GM18861 (cell line): Measurements from ENCODE around the gene BIN1.
A peak's percentile ranks its signal among the peaks of the same experiment; 100 is the strongest.

Experiments
- ATAC-seq: cut with Tn5 transposase; IDR thresholded peaks from one replicate; pipeline ENCODE4 v1.9.1; 2021; ENCODE audit not compliant: unreplicated experiment

BIN1 gene

DNA sequence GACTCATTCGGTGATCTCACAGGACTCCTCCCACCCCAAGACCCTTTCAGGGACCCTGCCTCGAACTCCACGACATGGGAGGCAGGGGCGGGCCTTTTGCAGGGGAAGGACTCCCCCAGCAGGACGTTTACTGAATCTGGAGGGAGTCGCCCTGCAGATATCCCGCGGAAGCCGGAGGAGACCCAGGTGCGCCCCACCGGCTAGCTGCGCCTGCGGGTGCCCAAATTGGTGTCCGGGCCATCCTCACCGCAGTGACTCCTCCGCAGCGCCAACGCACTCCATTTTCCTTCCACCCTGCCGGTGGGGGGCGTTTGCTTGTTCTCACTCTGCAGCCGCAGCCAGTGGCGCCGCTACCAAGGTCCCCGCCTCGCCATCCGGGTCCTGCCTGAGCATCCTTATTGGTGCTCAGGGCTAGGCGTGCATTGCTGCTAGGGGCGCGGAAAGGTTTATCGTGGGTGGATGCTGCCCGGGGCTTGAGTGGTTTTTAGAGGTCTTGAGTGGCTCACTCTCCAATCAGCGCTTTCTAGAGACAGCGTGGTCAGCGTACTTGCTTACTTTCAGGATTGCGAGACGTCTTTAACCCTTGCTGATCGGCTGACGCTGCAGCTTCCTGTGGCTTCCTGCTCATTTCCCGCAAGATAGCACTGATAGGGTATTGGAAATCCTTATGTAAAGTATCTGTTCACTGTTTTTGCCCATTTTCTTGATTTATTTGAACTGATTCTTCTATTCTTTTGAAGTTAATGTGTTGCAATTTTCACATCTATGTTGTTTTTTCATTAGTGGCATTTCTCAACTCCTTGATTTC, 81.4 kb downstream of the BIN1 start:
- peak; percentile 97 for ATAC-seq

DNA sequence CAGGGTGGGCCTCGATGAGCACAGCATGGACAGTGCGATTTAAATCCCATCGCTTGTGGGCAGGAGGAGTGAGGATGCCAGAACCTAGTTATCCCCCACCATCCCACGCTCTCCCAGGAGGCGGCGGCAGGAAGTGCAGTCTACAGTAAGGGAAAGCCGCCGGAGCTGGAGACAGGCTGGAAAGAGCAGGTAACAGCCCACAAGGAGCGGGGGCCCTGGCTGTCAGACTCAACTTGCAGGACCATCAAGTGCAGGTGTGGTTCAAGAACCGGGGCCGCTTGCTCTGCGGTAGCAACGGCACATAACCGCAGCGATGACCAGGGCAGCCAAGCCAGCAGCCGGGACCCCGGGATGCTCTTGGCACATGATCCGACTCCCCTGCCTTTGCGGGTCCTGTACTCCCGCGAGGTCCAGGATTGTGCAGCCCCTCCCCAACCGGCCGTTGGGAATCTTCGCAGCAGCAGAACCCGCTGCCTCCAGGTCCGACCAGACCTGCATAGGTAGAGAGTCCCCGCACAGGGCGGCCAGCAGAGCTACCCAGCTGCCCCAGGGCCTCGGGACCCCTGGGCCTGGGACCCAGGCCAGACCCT, 82.1 kb downstream of the BIN1 start:
- ATAC-seq, result no peak

DNA sequence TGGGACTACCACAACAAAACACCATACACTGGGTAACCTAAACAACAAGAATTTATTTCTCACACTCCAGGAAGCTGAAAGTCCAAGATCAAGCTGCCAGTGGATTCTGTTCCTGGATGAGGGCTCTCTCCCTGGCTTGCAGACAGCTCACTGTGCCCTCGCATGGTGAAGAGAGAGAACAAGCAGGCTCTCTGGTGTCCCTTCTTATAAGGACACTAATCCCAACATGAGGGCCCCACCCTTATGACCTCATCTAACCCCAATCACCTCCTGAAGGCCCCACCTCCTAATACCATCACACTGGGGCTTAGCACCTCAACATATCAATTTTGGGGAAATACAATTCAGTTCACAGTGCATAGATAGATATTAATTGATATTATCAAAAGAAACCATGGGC, 83.5 kb downstream of the BIN1 start:
- ATAC-seq, result no peak

DNA sequence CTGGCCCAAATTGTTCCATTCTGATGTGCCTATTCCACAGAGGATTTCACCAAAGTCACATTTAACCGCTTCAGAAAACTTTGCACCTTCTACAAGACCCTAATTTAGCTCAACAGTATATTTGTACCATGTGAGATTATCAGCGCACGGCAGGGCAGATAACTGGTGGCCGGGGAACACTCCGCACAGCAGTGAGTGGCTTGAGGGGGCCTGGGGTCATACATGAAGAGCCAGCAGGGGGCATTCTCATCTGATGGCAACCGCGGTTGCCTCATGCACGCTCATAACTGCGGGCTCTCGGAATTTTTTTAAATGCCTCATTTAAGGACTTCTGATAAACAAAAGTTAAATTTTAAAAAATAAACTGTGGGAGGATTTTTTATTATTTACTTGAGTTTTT, 84.1 kb downstream of the BIN1 start:
- no peak for ATAC-seq

DNA sequence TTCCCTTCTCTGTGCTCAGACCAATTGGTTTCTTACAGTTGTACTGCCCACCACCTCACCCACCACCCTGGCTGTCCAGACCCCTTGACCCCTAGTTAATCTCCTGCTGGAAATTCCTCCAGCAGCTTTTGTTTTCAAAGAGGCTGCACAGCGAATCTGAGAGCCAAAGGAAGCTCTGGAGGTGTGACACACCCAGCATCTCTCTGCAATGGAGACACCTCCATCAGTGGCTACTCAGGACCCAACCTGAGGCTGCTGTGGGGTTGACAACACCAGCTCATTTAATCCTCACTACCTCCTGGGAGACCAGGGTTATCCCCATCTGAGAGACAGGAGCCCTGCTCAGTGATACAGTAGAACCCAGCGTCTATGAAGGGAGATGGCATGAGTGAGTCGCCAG, 86.4 kb downstream of the BIN1 start:
- ATAC-seq, result no peak

DNA sequence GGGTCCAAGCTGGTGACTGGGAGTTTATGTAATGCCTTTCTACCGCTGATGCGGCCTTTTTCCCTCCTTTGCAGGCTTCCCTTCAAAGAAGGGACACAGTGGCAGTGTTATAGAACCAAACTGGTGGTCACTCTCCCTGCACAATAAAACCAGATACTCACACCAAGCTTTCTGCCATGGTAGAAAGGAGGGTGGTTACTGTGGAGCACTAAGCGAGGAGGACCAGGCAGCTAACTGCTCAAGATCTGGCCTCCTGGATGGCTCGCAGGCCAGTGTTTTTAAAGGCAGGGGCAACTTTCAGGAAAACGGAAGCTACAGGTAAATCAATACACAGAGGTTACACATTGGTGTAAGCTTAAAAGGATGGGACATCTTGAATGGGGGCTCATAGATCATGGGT, 89.4 kb downstream of the BIN1 start:
- no peak for ATAC-seq

DNA sequence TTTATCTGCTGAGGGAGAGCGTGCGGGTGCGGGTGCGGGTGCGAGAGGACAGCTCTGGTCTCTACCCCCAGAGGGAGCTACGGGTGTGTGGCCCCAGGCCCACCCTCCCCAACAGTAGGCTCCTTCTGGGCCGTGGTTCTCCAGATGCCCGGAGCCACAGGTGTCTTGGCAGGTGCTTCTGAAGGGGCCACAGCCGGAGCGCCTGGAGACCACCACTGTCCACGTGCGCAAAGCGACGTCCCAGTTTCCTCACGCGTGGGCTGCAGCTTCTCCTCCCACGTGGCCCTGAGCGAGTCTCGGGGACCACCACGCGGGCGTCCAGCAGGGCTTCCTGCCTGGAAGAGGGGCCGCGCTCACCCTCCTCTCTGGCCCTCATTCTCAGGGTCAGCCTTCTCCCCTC, 90.6 kb downstream of the BIN1 start:
- ATAC-seq, result no peak

DNA sequence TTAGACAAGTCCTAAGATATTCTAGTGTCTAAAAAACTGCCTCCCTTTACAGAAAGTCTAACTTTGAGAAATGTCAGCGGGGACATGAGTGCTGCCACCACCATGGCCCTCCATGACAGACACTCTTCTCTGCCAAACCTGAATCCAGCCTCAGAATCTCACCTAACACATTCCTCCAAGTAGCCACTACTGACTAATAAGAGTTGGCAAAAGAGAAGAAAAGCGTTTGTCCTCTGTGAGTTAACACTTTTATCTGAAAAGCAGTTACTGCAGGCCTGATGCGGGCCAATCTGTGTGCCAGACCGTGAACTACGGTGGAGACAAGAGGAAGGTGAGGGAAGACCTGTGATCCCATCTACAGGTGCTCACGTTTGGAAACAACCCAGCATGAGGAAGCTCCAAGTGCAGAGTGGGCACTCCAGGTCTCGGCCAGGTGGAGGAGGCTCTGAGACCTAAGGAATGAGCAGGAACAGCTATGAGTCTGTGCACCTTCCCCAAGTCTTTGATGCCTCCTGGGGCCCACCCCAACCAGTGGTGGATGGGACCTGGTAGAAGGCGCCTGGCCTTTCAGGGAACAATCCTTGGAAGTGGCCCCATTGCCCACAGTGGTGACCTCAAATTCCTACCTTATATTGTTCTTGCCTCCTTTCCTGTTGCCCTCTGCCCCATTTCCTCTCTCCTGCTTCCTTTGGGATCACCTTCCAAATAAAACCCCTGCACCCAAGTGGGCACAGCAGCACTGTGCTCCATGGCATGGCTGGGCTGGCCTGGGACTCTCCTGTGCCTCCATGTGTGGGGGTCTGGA, 91.6 kb downstream of the BIN1 start:
- no peak for ATAC-seq

DNA sequence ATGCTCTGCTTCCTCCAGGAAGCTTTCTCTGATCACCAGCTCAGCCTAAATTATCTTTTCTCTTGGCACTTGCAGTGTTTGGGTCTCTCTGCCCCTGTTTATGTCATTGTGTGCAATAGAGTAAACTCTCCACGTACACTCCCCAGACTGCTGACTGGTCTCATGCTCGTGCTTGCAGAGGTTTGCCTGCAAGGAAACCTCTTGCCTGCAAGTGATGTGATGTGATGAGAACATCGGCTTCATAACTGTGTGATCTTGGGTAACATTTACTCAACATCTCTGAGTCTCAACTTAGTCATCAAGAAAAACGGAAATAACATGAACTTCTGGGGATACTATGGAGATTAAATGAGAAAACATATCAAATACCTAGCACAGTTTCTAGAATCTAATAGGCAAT, 92.3 kb downstream of the BIN1 start:
- ATAC-seq, result no peak

DNA sequence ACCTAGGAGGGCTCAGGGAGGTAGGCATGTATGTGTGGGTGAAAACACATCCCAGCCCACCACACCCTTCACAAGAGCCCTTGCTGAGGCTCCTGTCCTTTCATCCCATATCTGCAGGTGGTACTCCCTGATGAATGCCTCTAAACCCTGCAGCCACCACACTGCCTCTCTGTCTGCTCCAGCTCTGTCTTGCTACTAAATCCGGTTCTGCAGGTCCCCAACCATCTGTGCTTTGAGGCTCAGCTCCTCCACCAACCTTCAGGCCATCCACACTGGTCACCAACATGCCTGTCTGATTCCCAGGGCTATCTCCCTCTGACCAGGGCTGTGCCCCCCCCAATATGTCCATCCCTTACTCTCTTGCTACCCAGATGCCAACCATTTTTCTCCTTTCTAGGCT, 92.7 kb downstream of the BIN1 start:
- ATAC-seq, result no peak

DNA sequence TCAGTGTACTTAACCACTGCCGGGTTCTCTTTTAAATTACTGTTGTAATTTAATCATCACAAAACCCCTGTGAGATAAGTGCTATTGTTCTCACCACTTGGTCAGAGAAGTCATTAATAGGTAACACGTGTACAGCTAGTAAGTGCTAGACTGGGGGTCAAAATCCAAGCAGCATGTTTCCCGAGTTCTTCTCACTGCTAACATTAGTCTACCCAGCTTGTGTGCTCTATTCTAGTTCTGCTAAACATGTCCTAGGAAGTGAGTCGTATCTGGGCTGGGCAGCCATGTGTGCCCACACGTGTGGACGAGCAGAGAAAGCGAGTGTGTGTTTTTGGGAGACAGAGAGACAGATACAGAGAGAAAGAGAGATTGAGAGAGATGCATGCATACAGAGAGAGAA, 94.1 kb downstream of the BIN1 start:
- no peak for ATAC-seq

DNA sequence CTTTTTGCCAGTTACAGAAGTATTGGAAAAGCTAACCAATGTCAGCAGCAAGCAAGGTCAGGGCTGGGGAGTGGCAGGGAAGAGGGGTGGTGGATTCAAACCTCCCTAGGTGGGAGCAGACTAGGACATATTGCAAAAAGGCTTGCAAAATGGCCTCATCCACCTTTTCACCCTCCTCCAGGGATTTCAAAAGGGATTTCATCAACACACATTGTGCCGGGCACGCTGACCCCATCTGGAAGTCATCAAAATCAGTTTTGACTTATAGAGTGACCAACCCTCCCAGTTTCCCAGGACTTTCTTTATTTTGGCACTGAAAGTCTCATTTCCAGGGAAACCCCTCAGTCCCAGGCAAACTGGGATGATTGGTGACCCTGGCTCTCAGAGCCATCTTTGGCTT, 94.7 kb downstream of the BIN1 start:
- no peak for ATAC-seq

DNA sequence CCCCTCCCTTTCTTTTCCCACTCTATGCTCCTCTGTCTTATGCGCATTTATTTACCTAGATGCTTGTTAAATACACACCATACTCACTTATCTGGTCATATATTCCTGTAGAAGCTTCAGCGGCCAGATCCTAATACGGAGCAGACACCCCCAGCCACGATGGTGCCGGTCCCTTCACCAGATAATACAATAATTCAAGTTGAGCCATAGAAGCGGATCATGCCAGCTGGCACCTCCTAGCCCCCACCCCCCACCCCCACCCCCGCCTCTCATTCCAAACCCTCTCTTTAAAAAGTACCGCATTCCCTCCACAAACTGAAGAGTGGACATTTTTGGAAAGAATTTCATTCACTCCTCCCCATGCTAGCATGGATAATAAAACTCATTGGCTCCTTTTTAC, 95.2 kb downstream of the BIN1 start:
- ATAC-seq, result no peak

DNA sequence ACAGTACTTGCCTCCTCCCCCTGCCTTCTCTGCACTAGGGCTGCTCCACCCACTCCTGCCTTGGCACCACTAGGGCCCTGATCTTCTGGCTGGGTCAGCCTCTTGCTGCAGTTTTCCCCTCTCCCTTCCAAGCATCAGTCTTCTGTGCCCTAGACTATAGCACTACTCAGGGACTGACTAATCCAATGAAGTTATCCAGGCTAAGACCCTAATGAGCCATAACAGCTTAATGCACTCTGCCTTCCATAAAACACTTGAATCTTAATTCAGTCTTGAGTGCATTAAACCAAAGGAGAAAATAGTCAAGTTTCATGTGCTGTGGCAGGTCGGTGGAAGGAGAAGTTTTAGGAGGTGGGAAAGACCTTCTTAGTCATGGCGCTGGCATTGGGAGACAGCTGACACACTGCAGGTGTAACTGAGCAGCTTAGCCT, 95.7 kb downstream of the BIN1 start:
- no peak for ATAC-seq

DNA sequence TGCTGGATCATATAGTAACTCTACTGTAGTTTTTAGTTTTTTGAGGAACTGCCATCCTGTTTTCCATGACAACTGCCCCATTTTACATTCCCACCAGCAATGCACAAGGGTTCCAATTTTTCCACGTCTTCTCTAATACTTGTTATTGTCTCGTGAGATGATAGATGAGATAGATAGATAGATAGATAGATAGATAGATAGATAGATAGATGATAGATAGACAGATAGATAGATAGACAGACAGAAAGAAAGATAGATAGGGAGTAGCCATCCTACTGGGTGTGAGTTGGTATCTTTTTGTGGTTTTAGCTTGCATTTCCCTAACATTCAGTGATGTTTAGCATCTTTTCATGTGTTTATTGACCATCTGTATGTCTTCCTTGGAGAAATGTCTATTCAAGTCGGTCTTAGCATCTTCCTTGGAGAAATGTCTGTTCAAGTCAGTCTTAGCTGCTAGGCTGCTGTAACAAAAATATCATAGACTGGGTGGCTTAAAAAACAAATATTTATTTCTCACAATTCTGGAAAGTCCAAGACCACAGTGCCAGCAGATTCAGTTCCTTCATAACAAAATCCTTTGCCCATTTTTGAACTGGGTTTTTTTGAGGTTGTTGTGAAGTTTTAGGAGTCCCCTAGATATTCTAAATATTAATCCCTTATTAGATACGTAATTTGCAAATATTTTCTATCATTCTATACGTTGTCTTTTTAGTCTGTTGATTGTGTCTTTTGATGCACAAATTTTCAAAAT, 98.5 kb downstream of the BIN1 start:
- ATAC-seq, result no peak

DNA sequence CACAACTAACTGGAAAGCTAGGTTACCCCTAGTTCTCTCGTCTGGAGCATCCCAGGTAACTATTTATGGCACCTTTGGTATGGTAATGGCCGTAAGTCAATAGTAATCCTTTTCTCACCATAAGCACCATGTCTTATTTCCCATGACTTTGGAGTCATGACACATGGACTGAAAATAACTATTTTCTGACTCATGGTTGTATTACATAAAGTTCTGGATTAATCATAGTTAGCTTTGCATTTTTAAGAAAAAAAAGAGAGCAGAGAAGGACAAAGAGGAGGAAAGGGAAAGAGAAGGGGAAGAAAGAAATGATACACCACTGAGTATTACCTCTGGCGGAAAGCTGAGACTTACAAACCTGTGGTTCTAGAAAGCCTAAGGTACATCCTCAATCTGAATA, 99.3 kb downstream of the BIN1 start:
- ATAC-seq, result no peak

DNA sequence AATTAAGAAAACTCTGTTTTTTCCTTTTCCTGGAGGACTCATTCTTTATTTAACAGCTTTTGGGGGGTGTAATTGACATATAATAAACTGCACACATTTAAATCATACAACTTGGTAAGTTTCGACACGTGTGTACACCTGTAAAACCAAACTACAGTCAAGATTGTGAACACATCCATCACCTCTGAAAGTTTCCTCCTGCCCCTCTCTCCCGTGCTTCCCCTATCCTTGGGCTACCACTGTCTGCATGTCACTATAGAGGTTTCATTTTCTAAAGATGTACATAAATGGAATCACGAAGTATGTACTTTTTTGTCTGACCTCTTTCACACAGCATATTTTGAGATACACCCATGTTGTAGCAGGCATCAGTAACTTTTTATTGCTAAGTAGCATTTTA, 100.0 kb downstream of the BIN1 start:
- ATAC-seq, result no peak

DNA sequence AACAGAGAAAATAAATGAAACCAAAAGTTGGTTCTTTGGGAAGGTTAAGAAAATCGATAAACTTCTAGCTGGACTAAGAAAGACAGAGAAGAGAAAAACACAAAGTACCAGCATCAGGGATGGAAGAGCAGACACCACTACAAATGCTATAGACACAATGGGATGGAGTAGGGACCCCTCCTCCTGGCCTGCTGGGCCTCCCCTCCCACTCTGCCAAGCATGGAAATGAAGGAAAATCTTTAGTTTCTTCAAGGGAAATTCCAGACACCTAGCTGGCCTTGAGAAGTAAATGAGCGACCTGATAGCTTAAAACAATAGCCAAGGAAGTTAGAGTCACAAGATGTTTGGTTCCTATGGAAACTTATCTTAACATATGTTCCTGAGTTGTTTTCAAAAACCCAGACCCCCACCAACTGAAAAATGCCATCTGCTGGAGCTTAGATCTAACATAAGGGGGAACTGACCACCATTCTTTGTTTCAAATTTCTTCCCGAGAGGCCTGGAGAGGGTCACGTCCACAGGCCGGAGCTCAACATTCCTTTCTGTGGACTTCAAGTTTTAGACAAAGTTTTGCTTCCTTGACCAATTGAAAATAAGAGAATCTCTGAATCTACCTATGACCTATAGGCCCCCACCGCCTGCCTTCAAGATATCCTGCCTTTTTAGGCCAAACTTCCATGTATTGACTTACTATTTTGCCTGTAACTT, 101.9 kb downstream of the BIN1 start:
- no peak for ATAC-seq

DNA sequence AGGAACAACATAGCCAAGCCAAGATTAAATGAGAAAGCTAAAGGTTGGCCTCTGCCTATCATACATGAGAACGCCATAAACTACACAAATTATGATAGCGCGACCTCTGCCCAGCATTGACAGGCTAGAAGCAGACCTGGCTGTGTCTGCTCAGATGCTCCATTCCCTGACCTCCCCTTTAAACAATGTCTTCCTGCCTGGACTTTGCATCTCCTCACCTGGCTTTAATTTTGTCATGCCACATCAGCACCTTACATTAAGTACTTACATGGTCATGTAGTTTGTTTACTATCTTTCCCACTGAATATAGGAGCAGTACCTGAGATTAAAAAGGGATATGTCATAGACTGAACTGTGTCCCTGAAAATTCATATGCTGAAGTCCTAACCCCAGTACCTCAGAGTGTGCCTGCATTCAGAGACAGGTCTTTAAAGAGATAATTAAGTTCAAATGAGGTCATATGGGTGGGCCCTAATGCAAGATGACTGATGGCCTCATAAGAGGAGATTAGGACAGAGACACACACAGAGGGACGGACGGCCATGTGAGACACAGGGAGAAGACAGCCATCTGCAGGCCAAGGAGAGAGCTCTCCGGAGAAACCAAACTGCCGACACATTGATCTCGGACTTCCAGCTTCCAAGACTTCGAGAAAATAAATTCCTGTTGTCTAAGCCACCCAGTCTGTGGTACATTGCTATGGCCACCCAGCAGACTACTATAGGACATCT, 103.7 kb downstream of the BIN1 start:
- no peak for ATAC-seq

DNA sequence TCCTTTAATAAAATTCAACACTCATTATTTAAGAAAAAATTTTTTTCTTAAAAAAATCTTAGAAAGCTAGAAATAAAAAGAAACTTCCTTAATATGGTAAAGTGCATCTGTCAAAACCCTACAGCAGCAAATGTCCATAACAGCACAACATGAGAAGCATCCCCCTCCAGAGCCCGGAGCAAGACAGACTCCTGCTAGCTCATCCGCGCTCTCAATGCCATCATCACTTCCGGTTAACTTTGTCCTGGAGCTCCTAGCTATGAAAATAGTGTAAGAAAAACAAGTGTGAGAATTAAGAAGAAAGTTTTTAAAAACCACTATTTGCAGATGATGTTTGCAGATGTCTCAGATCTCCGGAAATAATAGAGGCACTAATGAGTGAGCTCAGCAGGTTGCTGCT, 105.2 kb downstream of the BIN1 start:
- no peak for ATAC-seq
